PC-3 (cell line): ENCODE data around the gene OXCT2. TPM values are rescaled to one million over a fixed set of nuclear protein-coding genes. Genes with fewer than 3 reads are reported as not detected.
"Not testable (repeated sequence)": the region's sequence is repeated elsewhere in the genome, so short reads cannot be mapped to it uniquely, and the experiment has no call there.

Source experiments
- ATAC-seq: fragments of 200-7000 bp; cut with Tn5 transposase; 2 replicates; pipeline ENCODE4 v1.9.1; 2020; ENCODE audit warnings: mild to moderate bottlenecking, moderate library complexity
- BruUV-seq: library from RNA; stranded (reverse); fragments of 400-500 nt; replicated peaks from 2 replicates; lab custom pipeline; 2021; lab: Mats Ljungman, UMichigan
- CTCF ChIA-PET: fragments of 300-600 bp; sonication (Branson Sonifier 250); formaldehyde crosslinking; loops from one replicate; lab custom pipeline; 2022; ENCODE audit warnings: antibody characterized with exemption; lab: Charles Lee
- POLR2A ChIA-PET: fragments of 300-600 bp; sonication (Branson Sonifier 250); formaldehyde crosslinking; loops from one replicate; lab custom pipeline; 2022; ENCODE audit warnings: antibody characterized with exemption; ENCODE audit not compliant: unreplicated experiment; lab: Charles Lee
- DNase-seq: peaks from one replicate; pipeline ENCODE4 v3.0.0-alpha.2; 2015
- H2AFZ ChIP-seq: fragments of 300-600 bp; sonication (generic); 2 replicates; pipeline ENCODE4 v1.6.0; 2016; ENCODE audit warnings: antibody characterized with exemption, low read length
- H3F3A ChIP-seq: fragments of 300-600 bp; sonication (generic); one replicate; pipeline ENCODE4 v1.6.0; 2017; ENCODE audit warnings: antibody characterized with exemption, low read length, control low read depth, mild to moderate bottlenecking; ENCODE audit not compliant: unreplicated experiment
- H3K27ac ChIP-seq: fragments of 300-600 bp; sonication (generic); 2 replicates; pipeline ENCODE4 v1.5.1; 2016; ENCODE audit warnings: mild to moderate bottlenecking, low read length
- H3K27me3 ChIP-seq: fragments of 300-600 bp; sonication (generic); 2 replicates; pipeline ENCODE4 v1.6.1; 2016; ENCODE audit warnings: low read length, mixed read lengths
- H3K36me3 ChIP-seq: fragments of 300-600 bp; sonication (generic); 2 replicates; pipeline ENCODE4 v1.6.1; 2016; ENCODE audit warnings: low read depth, mixed run types, low read length, mixed read lengths
- H3K4me1 ChIP-seq: fragments of 300-600 bp; sonication (generic); 2 replicates; pipeline ENCODE4 v1.5.1; 2016; ENCODE audit warnings: low read length; ENCODE audit not compliant: insufficient read depth
- H3K4me2 ChIP-seq: fragments of 300-600 bp; sonication (generic); 2 replicates; pipeline ENCODE4 v1.6.0; 2016; ENCODE audit warnings: low read length
- H3K4me3 ChIP-seq: fragments of 300-600 bp; sonication (generic); 2 replicates; pipeline ENCODE4 v1.5.1; 2016; ENCODE audit warnings: mild to moderate bottlenecking, low read length, mixed read lengths
- H3K79me2 ChIP-seq: fragments of 300-600 bp; sonication (generic); 2 replicates; pipeline ENCODE4 v1.6.1; 2017; ENCODE audit warnings: low read length, mixed read lengths
- H3K9ac ChIP-seq: fragments of 300-600 bp; sonication (generic); 2 replicates; pipeline ENCODE4 v1.6.0; 2016; ENCODE audit warnings: mild to moderate bottlenecking, low read length
- H3K9me2 ChIP-seq: fragments of 300-600 bp; sonication (generic); replicated peaks from 2 replicates; pipeline ENCODE4 v1.6.1; 2016; ENCODE audit warnings: mixed run types, low read length, mixed read lengths
- H3K9me3 ChIP-seq: fragments of 300-600 bp; sonication (generic); 2 replicates; pipeline ENCODE4 v1.6.1; 2016; ENCODE audit warnings: low read length, mixed read lengths
- H4K20me1 ChIP-seq: fragments of 300-600 bp; sonication (generic); 2 replicates; pipeline ENCODE4 v1.6.1; 2016; ENCODE audit warnings: low read length, mixed read lengths
- EZH2 ChIP-seq: fragments of 300-600 bp; sonication (generic); IDR thresholded peaks from one replicate; pipeline ENCODE4 v1.6.1; 2017; ENCODE audit warnings: antibody characterized with exemption, mild to moderate bottlenecking, low read length; ENCODE audit not compliant: unreplicated experiment
- EZH2phosphoT487 ChIP-seq: fragments of 300-600 bp; sonication (generic); IDR thresholded peaks from 2 replicates; pipeline ENCODE4 v1.6.1; 2018; ENCODE audit warnings: mild to moderate bottlenecking, antibody characterized with exemption, low read length, borderline replicate concordance
- intact Hi-C: fragments of 100-400 bp; cut with micrococcal nuclease; formaldehyde crosslinking; loops from 2 replicates; pipeline ENCODE4 v1.9.0; 2023
- total RNA-seq: library from RNA; depleted of rRNA; stranded (reverse); fragments of >200 nt; gene quantifications from 2 replicates; pipeline ENCODE4 v1.2.3, GENCODE V29; 2014
- TF ChIP-seq, protein P1 (sequence below): fragments of 300-600 bp; sonication (generic); conservative IDR thresholded peaks from 2 replicates; pipeline ENCODE4 v1.5.1; 2017; ENCODE audit warnings: antibody characterized with exemption, low read depth, mild to moderate bottlenecking, low read length

OXCT2 gene
- total RNA-seq, 1 experiment from 2014 or later, result 0.98 TPM

- intact Hi-C loops, result no loop called here
- POLR2A ChIA-PET, result no interaction called here
- Histone ChIP-seq H3K9ac (no peak overlapping the region), H3K79me2 (peaks cover 6% of the 10 kb centered on the region; the same call in 1 of the 2 replicates), H3K4me3 (no peak overlapping the region), H3K9me3 (no peaks in the 10 kb centered on the region), H4K20me1 (no peaks in the 10 kb centered on the region), H3K4me1 (peaks cover 10% of the 10 kb centered on the region), H3K4me2 (0 out of 2 replicates have a peak overlapping the region, but pooled peaks have one; percentile 4), H3K36me3 (no peaks in the 10 kb centered on the region), H3K27ac (no peak overlapping the region), H2AFZ (no peak overlapping the region), H3F3A (no peaks in the 10 kb centered on the region), H3K9me2 (no peaks in the 10 kb centered on the region), H3K27me3 (no peaks in the 10 kb centered on the region)
- no TSS peak for BruUV-seq
- no peak for DNase-seq
- CTCF ChIA-PET, result no interaction called here
- ATAC-seq, result no peak
- TF ChIP-seq EZH2phosphoT487 (no peak), EZH2 (no peak)
- TF ChIP-seq, protein P1, sequence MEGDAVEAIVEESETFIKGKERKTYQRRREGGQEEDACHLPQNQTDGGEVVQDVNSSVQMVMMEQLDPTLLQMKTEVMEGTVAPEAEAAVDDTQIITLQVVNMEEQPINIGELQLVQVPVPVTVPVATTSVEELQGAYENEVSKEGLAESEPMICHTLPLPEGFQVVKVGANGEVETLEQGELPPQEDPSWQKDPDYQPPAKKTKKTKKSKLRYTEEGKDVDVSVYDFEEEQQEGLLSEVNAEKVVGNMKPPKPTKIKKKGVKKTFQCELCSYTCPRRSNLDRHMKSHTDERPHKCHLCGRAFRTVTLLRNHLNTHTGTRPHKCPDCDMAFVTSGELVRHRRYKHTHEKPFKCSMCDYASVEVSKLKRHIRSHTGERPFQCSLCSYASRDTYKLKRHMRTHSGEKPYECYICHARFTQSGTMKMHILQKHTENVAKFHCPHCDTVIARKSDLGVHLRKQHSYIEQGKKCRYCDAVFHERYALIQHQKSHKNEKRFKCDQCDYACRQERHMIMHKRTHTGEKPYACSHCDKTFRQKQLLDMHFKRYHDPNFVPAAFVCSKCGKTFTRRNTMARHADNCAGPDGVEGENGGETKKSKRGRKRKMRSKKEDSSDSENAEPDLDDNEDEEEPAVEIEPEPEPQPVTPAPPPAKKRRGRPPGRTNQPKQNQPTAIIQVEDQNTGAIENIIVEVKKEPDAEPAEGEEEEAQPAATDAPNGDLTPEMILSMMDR, result no peak
Measured at GRCh38 chr1:39787468-39787867, 16.3 kb upstream of the OXCT2 start.

DNA sequence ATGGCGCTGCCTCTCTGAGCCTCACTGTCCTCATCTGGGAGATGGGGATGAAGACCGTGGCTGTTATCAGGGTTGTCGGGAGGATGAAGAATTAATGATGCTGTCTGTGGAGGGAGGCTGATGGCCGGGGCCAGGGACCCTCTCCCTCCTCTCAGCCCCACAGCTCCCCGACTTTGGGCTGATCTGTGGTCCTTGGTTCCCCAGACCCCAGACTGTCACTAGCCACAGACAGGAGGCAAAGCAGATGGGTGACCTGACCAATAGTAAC, 15.9 kb upstream of the OXCT2 start:
- H3K9ac ChIP-seq, H3K4me3 ChIP-seq, ATAC-seq, H3K79me2 ChIP-seq, H3K9me3 ChIP-seq, CTCF ChIA-PET, H3F3A ChIP-seq, H3K4me2 ChIP-seq, H4K20me1 ChIP-seq, POLR2A ChIA-PET, intact Hi-C loops, H3K27me3 ChIP-seq, H3K9me2 ChIP-seq, H3K36me3 ChIP-seq, DNase-seq, H3K27ac ChIP-seq, H2AFZ ChIP-seq: not testable (repeated sequence)
- peaks cover 10% of the 10 kb centered on the region for H3K4me1 ChIP-seq
- TSS peak; percentile 24 for BruUV-seq

DNA sequence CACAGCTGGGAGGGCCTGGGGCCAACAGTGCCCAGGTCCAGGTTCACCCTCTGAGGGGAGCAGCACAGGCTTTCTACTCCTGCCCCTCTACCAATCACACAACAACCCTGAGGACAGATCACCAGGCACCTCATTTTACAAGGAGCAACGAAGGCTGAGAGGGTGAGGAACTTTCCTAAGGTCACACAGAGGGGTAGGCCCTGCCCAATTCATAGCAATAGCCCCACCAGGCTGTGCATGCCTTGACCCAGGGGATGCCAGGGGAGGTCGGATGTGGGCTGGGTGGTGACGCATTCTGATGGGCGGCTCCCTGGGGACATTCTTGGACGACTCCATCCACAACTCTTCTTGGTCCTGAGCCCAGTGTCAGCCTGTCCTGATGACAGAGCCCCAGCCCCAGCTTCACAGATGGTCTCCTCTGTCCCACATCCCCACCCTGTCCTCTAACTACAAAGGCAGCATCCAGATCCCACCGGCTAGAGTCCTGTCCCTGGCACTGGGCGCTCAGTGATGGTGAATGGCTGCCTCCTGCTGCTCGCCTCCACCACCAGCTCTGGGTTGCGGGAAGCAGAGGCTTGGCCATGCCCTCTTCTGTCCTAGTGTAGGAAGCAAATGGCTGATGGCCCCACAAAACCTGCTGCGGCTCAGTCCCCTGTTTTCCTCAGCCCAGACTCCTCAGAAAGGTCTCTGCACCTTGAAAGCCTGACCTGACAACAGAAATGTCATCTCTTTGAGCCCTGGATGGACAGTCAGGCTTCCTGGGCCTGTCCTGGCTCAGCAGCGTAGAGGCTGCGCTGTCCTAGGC, 15.4 kb upstream of the OXCT2 start:
- not testable (repeated sequence) for BruUV-seq

DNA sequence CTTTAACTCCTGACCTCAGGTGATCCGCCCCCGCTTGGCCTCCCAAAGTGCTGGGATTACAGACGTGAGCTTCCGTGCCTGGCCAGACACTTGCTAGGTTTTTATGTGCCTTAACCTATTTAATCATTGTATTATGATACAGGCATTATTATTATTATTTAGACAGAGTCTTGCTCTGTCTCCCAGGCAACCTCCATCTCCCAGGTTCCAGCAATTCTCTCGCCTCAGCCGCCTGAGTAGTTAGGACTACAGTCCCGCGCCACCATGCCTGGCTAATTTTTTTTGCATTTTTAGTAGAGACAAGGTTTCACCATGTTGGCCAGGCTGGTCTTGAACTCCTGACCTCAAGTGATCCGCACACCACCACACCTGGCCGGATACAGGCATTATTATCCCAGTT, 11.5 kb upstream of the OXCT2 start:
- H3K9ac ChIP-seq, H3K9me3 ChIP-seq, DNase-seq, H3K27me3 ChIP-seq, H3K27ac ChIP-seq, H3K4me3 ChIP-seq, H4K20me1 ChIP-seq, H3F3A ChIP-seq, intact Hi-C loops, POLR2A ChIA-PET, H3K79me2 ChIP-seq, H3K4me1 ChIP-seq, H3K36me3 ChIP-seq, BruUV-seq, H3K4me2 ChIP-seq, ATAC-seq, H3K9me2 ChIP-seq, H2AFZ ChIP-seq: not testable (repeated sequence)
- CTCF ChIA-PET, result interaction anchor here (0.7 kb wide), 1 partner anchor 161 kb away, joined by 3 read pairs; no protein-coding TSS in a partner anchor

More for the DNA sequence above, 15.4 kb upstream of the OXCT2 start:
- ATAC-seq, H3K79me2 ChIP-seq, H3K9me3 ChIP-seq, H3K9me2 ChIP-seq, H4K20me1 ChIP-seq, H3F3A ChIP-seq, H2AFZ ChIP-seq, intact Hi-C loops, CTCF ChIA-PET, DNase-seq, H3K4me3 ChIP-seq, H3K9ac ChIP-seq, H3K36me3 ChIP-seq, H3K4me2 ChIP-seq, POLR2A ChIA-PET, H3K27ac ChIP-seq, H3K27me3 ChIP-seq: not testable (repeated sequence)
- peaks cover 10% of the 10 kb centered on the region for H3K4me1 ChIP-seq
